Stimulated activated CD4-positive, alpha-beta T cell treated with anti-CD3 and anti-CD28 coated beads, TNF-alpha, amount 100 ng/mL, for 48 hours (primary cell): ENCODE measurements around the gene STAMBPL1.
A peak's percentile ranks its signal among the peaks of the same experiment; 100 is the strongest.
"Not testable (repeated sequence)": the region's sequence is repeated elsewhere in the genome, so short reads cannot be mapped to it uniquely, and the experiment has no call there.

ENCODE experiments used
- DNase-seq, 3 donors: peaks; one replicate each; pipeline ENCODE4 v3.0.0-alpha.2; 2020; ENCODE audit warnings: low read depth in 3 of 3

Gene STAMBPL1

GRCh38 chr10:88919041-88919440 is 39.0 kb downstream of the STAMBPL1 start:
- no peak for DNase-seq

DNA sequence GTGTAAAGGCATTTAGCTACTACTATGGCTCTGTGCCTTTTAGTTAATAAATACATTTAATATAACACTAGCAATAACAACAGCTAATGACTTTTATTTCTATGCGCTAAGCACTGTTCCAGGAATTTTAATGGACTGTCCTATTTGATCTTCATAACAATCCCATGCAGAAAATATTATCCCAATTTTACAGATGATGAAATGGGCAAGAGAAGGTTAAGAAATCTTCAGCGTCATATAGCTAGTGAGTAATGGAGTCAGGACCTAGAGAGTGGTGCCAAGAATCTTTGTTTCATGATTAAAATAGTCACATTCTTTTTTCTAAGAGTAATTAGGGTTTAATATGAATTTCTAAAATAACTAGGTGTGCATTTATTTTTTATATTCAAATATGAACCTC is 40.2 kb downstream of the STAMBPL1 start:
- DNase-seq, result no peak

DNA sequence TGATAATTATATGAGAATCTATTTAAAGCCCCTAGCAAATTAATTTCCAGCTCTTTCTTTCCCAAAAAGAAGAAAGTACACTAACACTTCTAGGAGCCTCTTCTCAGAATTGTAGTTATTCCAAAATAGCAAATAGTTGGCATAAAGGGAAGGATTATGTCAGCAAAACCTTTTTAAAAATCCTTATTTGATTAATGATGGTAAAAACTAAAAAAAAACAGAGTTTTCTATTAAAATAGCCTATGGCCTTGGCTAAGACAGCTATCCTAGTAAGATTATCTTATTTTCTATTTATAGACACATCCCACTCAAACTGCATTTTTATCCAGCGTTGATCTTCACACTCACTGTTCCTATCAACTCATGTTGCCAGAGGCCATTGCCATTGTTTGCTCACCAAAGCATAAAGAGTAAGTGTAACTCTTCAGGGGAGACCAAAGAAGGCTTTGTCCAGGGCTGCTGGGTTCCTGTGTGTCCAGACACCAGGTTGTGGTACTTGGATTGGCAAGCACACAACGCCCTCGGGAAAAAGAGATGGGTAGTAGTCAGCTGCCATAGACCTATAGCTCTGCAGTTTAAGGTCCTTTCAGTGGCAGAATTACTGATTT is 41.0 kb downstream of the STAMBPL1 start:
- DNase-seq, result no peak

DNA sequence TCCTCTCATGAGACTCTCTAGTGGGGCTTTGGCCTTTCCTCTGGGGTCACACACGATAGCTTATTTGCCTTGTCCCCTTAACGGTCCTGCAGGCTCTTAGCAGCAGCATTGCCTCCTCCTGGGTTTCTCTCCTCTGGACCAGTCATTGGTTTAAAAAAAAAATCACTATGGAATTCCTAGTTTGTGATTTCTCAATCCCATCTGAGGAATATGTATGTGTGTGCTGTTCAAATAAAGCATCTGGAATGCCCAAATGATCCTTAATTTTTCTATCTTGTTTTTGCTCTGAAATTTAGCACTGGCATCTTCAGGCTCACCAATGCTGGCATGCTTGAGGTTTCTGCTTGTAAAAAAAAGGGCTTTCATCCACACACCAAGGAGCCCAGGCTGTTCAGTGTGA is 42.0 kb downstream of the STAMBPL1 start:
- DNase-seq, result no peak

GRCh38 chr10:88923520-88923919 is 43.5 kb downstream of the STAMBPL1 start:
- DNase-seq, result no peak

GRCh38 chr10:88926566-88927415 is 46.7 kb downstream of the STAMBPL1 start:
- DNase-seq, result no peak

DNA sequence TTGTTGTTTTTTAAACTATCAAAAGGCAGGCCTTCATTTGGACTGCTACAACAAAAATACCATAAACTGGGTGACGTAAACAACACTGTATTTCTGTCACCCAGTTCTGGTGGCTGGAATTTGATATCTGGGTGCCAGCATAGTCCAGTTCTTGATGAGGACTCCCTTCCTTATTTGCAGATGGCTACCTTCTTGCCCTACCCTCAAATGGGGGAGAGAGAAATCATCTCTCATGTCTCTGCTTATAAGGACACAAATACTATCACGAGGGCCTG is 47.3 kb downstream of the STAMBPL1 start:
- no peak for DNase-seq

DNA sequence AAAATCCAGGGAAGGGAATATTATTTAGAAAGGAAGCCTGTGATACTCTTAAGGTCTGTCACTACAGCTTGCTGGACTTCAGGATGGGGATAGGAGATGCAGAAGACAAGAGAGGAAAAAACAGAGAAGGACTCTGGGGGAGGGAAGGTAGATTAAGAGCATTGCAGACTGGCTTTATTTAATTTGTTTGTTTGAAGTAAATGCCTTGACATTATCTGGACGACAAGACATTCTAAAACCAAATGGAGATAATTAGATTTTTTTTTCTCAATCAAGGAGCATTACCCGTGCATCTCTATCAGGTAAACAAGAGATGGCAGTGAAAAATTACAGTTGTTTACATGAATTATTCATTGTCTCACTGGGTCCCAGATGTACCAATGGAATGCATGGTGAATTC is 48.2 kb downstream of the STAMBPL1 start:
- DNase-seq, result no peak

- DNase-seq, result no peak
Observed at GRCh38 chr10:88931548-88931947, 51.5 kb downstream of the STAMBPL1 start.

DNA sequence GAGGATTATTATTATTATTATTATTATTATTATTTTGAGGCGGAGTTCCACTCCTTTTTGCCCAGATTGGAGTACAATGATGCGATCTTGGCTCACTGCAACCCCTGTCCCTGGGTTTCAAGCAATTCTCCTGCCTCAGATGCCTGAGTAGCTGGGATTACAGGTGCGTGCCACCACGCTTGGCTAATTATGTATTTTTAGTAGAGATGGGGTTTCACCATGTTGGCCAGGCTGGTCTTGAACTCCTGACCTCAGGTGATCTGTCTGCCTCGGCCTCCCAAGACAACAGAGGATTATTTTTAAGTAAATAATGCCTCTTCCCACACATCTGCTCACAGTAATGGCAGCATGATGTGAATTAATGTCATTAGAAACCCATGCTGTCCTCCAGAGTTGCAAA is 52.0 kb downstream of the STAMBPL1 start:
- DNase-seq, result not testable (repeated sequence)

DNA sequence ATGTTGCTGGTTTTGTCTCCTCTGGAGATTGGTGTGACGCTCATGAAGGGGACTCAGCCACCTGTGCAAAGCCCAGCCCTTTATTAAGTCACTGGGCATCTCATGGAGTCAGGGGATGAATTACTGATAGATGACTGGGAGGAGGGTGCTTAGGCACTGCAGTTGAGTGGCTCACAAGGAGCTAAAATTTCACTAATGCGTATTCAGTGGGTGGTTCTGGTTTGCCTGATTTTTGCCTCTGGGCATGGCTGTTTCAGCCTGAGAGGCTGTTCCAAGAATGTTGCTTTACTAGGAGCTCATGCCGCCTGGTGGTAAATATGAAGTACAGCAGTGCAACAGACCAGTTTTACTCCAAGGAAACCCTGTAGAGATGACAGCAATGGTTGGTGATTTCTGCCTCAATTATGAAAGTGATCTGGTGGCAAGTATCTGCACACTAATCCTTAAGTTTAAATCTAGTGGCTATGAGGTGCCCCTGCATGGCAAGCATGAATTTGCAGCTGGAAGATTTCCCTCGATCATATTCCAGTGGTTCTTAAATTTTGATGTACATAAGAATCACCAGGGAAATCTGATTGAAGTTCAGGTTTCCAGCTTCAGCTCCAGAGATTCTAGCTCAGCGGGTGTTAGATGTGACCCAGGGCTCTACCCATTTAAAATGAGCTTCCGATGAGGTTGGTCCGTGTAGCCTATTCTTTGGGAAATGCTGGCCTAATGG is 52.7 kb downstream of the STAMBPL1 start:
- peak; percentile 3 to 19 (median 9) for DNase-seq

DNA sequence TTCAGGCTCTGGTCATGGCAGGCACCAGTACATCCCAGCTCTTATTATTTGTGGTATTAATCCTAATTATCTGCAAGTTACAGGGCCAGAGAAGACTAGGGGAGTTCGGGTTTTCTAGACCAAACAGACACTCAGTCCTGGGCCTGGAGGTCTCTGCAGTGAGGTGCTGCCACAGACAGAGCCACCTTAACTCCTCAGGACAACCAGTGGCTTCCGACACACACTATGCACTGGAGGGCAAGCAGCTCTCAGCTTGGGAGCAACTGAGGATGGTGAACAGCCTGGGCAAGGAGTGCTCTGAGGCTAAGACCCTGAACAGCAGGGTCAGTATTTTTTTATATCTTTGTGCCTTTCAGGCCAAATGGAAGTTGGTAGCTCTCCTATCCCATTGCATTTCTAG is 53.5 kb downstream of the STAMBPL1 start:
- DNase-seq, result no peak

GRCh38 chr10:88934900-88935672 is 55.0 kb downstream of the STAMBPL1 start:
- DNase-seq, result peak; percentile 37 to 64 (median 41)

DNA sequence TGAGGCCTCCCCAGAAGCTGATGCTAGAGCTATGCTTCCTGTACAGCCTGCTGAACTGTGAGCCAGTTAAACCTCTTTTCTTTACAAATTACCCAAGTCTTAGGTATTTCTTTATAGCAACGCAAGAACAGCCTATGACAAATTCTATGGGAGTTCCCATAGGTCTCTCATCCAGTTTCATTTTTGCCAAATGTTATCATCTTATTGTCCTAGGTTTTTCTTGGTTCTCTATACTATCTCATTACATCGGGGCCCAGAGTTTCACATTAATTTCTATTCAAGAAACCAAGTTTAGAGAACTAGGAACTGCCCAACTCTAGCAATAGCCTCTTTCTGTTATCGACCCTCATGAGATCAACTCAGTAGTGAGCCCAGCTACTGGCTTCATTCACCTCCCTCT is 56.6 kb downstream of the STAMBPL1 start:
- DNase-seq, result no peak

- no peak for DNase-seq
Observed at GRCh38 chr10:88938039-88938438, 58.0 kb downstream of the STAMBPL1 start.

GRCh38 chr10:88938938-88939337 is 58.9 kb downstream of the STAMBPL1 start:
- no peak for DNase-seq

DNA sequence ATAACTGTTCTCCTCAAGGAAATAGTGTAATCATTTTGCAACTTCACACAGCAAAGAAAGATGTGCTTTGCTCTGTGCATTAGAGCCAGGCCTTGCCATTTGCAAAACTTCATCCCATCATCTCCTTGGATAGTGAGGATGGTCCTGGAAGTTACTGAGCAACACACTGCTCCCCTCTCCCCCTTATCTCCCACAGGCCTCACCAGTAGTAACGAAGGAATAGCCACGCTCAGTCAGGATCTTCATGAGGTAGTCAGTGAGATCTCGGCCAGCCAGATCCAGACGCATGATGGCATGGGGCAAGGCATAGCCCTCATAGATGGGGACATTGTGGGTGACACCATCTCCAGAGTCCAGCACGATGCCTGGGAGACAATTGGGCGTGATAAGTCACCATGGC is 61.0 kb downstream of the STAMBPL1 start:
- no peak for DNase-seq

DNA sequence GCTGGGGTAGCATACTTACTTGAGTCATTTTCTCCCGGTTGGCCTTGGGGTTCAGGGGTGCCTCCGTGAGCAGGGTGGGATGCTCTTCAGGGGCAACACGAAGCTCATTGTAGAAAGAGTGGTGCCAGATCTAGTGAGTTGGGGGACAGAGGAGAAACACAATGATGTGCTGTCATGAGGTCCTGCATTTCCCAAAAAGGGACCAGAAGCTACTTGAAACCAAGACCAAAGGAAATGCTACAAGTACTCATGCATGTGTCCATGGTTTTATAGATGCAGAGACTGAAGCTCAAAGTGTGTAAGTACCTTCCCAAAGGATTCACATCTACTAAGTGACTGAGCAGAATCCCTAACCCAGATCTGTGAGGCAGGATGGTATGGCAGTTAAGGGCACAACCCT is 63.7 kb downstream of the STAMBPL1 start:
- no peak for DNase-seq

GRCh38 chr10:88944813-88945212 is 64.8 kb downstream of the STAMBPL1 start:
- DNase-seq, result no peak

GRCh38 chr10:88946200-88946599 is 66.2 kb downstream of the STAMBPL1 start:
- DNase-seq, result no peak

DNA sequence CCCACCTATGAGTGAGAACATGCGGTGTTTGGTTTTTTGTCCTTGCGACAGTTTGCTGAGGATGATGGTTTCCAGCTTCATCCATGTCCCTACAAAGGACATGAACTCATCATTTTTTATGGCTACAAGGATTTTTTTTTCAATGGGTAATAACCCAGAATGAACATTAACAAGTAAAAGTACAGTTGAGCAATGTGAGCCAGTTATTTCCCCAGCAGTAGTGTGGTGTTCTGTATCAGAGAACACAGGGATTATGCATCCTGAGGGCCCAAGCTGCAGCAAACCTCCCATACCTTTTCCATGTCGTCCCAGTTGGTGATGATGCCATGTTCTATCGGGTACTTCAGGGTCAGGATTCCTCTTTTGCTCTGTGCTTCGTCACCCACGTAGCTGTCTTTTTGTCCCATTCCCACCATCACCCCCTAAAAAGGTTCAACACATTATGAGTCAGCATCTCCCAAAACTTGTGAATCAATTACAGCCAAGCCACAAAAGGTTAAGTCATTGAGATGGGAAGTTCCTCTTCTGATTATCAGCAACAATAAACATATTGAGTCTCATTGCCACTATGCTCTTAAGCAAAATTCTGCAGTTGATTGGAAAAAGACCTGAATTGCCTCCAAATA is 67.0 kb downstream of the STAMBPL1 start:
- no peak for DNase-seq

GRCh38 chr10:88949051-88949450 is 69.0 kb downstream of the STAMBPL1 start:
- DNase-seq, result no peak
